ENCODE data around the gene PHLDA2. TPM values are rescaled to one million over a fixed set of nuclear protein-coding genes. Genes with fewer than 3 reads are reported as not detected.

PHLDA2 gene
- total RNA-seq, 3 donors from 2014 or later: 2.0 to 2.3 TPM; not detected in 1

DNA sequence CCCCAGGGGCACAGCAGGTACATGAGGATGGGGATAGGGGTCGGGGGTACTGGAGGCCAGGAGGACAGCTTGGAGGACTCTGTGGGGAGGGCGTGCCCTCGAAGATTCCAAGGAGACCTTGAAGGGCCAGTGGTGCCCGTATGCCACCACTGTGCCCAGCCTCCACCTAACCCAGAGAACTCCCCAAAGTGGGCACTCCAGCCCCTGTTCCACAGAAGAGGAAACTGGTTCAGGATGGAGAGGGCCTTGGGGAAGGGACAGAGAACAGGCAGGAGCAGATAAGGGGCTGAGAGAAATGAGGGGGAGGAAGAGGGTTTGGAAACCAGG is 2.2 kb upstream of the PHLDA2 start:
- Histone ChIP-seq H3K27ac (no peak overlapping the region), H3K9me3 (no peaks in the 10 kb centered on the region), H3K4me1 (peaks cover 4 to 8% of the 10 kb centered on the region in 2 donors), H3K4me3 (no peak overlapping the region), H3K27me3 (no peaks in the 10 kb centered on the region), H3K36me3 (no peaks in the 10 kb centered on the region)
- no peak for TF ChIP-seq POLR2A (IDR thresholded peaks at IDR 0.05)
- TF ChIP-seq POLR2AphosphoS5 (IDR thresholded peaks at IDR 0.05): no peak
- TF ChIP-seq, protein P1, sequence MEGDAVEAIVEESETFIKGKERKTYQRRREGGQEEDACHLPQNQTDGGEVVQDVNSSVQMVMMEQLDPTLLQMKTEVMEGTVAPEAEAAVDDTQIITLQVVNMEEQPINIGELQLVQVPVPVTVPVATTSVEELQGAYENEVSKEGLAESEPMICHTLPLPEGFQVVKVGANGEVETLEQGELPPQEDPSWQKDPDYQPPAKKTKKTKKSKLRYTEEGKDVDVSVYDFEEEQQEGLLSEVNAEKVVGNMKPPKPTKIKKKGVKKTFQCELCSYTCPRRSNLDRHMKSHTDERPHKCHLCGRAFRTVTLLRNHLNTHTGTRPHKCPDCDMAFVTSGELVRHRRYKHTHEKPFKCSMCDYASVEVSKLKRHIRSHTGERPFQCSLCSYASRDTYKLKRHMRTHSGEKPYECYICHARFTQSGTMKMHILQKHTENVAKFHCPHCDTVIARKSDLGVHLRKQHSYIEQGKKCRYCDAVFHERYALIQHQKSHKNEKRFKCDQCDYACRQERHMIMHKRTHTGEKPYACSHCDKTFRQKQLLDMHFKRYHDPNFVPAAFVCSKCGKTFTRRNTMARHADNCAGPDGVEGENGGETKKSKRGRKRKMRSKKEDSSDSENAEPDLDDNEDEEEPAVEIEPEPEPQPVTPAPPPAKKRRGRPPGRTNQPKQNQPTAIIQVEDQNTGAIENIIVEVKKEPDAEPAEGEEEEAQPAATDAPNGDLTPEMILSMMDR (IDR thresholded peaks at IDR 0.05): no peak
- peak in 1 of 2 donors; percentile 45 for DNase-seq (ENCODE audit: low spot score in 2 of 2)
- intact Hi-C loops (cut with DNase I; ENCODE audit: low total_unique reads): no loop called here

DNA sequence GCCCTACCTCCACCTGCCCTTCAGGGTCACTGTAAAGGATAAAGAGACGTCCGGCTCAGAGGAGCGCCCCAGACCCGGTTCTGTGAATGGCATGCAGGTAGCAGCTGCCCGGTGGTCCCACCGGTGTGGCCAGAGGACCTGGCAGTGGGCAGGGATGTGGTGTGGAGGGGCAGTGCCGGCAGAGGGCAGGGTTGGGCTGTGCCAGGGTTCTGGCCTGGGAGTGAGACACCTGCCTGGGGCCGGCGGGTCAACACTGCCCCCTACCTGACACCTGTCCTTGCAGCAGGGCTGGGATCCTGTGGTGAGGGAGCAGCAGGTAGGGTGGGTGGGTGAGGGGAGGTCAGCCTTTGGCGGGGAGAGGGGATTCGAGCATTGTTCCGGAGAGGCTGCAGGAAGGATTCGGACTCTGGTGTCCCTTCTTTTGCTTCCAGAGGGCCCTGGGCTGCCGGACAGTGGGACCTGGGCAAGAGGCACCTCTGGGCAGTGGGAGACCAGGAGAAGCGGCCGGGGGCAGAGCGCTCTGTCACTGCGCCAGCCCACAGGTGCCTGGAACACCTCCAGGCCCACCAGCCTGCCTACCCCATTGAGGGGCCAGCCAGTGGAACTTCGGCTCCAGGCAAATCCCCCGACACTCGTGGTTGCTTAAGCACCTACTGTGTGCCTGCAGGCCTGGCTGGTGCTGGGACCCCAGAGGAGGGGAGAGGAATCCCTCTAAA is 1.6 kb upstream of the PHLDA2 start:
- Histone ChIP-seq H3K27ac (peak overlapping the region; percentile 83 to 84), H3K4me3 (peak overlapping the region; percentile 48 to 79 (median 60)), H3K4me1 (peaks cover 4 to 8% of the 10 kb centered on the region in 2 donors), H3K36me3 (no peaks in the 10 kb centered on the region), H3K27me3 (no peaks in the 10 kb centered on the region), H3K9me3 (no peaks in the 10 kb centered on the region)
- intact Hi-C loops (cut with DNase I; ENCODE audit: low total_unique reads): no loop called here
- TF ChIP-seq, protein P1 (IDR thresholded peaks at IDR 0.05): peak; percentile 66 to 92 (median 72)
- TF ChIP-seq POLR2A (IDR thresholded peaks at IDR 0.05) (no peak), POLR2AphosphoS5 (IDR thresholded peaks at IDR 0.05) (peak in 1 of 3 donors; percentile 25)
- DNase-seq (ENCODE audit: low spot score in 2 of 2): peak; percentile 80 to 93

- Histone ChIP-seq H3K27me3 (no peaks in the 10 kb centered on the region), H3K36me3 (no peaks in the 10 kb centered on the region), H3K27ac (peak overlapping the region; percentile 83 to 84), H3K4me3 (peak overlapping the region; percentile 48 to 79 (median 60)), H3K4me1 (peaks cover 4 to 8% of the 10 kb centered on the region in 2 donors), H3K9me3 (no peaks in the 10 kb centered on the region)
- DNase-seq (ENCODE audit: low spot score in 2 of 2): peak in 1 of 2 donors; percentile 60
- TF ChIP-seq POLR2A (IDR thresholded peaks at IDR 0.05): no peak
- TF ChIP-seq POLR2AphosphoS5 (IDR thresholded peaks at IDR 0.05): no peak
- TF ChIP-seq, protein P1 (IDR thresholded peaks at IDR 0.05): no peak
- intact Hi-C loops (cut with DNase I; ENCODE audit: low total_unique reads): no loop called here
These were observed 907 bp upstream of the PHLDA2 start for GRCh38 chr11:2929950-2930703.

- TF ChIP-seq POLR2AphosphoS5 (IDR thresholded peaks at IDR 0.05) (no peak), POLR2A (IDR thresholded peaks at IDR 0.05) (no peak)
- TF ChIP-seq, protein P1 (IDR thresholded peaks at IDR 0.05): no peak
- H3K4me3 ChIP-seq: peak overlapping the region; percentile 48 to 79 (median 60)
- H3K27me3 ChIP-seq: no peaks in the 10 kb centered on the region
- peak; percentile 52 to 65 for DNase-seq (ENCODE audit: low spot score in 2 of 2)
- intact Hi-C loops (cut with DNase I; ENCODE audit: low total_unique reads): no loop called here
- peak overlapping the region; percentile 83 to 84 for H3K27ac ChIP-seq
- no peaks in the 10 kb centered on the region for H3K36me3 ChIP-seq
- H3K9me3 ChIP-seq: no peaks in the 10 kb centered on the region
- peaks cover 4 to 8% of the 10 kb centered on the region in 2 donors for H3K4me1 ChIP-seq
These were observed 320 bp upstream of the PHLDA2 start for GRCh38 chr11:2929531-2929949.
